T-helper 1 cell treated with Interleukin-12 subunit alpha and Interleukin-12 subunit beta and Interleukin-4 antibody, amounts not matched to agents 30 μg/mL and 1 μg/mL, for 36 hours (primary cell): ENCODE data around the gene RPAIN.

ENCODE experiments used
- H3K27ac Mint-ChIP-seq: one replicate; pipeline ENCODE4 v1.8.0; 2021; ENCODE audit warnings: mild to moderate bottlenecking, mixed read lengths
- H3K27me3 Mint-ChIP-seq: one replicate; pipeline ENCODE4 v1.8.0; 2021; ENCODE audit warnings: low read depth, mixed read lengths
- H3K36me3 Mint-ChIP-seq: one replicate; pipeline ENCODE4 v1.8.0; 2021; ENCODE audit warnings: low read depth, mixed read lengths
- H3K4me1 Mint-ChIP-seq: one replicate; pipeline ENCODE4 v1.8.0; 2021; ENCODE audit warnings: low read depth, mixed read lengths
- H3K4me3 Mint-ChIP-seq: one replicate; pipeline ENCODE4 v1.8.0; 2021; ENCODE audit warnings: mild to moderate bottlenecking, moderate library complexity, mixed read lengths
- H3K9me3 Mint-ChIP-seq: one replicate; pipeline ENCODE4 v1.8.0; 2021; ENCODE audit warnings: mixed read lengths

RPAIN gene, protein sequence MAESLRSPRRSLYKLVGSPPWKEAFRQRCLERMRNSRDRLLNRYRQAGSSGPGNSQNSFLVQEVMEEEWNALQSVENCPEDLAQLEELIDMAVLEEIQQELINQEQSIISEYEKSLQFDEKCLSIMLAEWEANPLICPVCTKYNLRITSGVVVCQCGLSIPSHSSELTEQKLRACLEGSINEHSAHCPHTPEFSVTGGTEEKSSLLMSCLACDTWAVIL

DNA sequence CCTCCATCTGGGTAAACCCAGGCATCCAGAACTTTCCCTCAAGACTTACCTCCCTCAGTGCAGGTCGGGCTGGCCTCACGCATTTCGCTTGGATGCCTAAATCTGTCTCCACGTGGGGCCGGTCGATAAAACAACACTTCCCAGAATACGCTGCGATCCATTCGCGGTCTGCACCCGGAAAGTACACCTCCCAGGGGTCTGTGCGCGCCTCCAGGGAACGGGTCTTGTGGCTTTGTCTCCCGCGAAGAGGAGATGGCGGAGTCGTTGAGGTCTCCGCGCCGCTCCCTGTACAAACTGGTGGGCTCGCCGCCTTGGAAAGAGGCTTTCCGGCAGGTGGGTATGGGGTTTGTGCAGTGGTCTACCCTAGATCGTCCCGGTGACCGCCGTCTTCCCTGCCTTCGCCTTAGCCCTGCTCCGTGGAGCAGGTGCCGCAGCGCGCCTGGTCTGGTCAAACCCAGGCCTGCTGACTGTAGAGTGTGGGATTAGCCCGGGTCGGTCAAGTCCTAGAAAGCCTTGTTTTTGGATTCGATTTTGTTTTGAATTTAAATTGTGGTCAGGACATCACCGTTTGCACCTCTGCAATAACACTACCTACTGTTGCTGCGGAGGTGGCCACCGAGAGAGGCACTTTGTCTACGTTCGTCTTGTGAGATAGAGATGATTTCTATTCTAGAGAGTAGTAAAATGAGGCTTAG lies at the start of gene RPAIN:
RPAIN (plus strand) TSS at position 224 of the 695 bp plus-strand sequence; CDS start at position 253, 29 bp downstream.
- H3K9me3 Mint-ChIP-seq, result no peaks in the 10 kb centered on the region
- peak within 1 kb of the TSS; percentile 96 for H3K4me3 Mint-ChIP-seq
- H3K27ac Mint-ChIP-seq, result peak within 1 kb of the TSS; percentile 98
- H3K27me3 Mint-ChIP-seq, result no peaks in the 10 kb centered on the region
- H3K36me3 Mint-ChIP-seq, result peaks cover 24% of the 10 kb centered on the region
- H3K4me1 Mint-ChIP-seq, result peaks cover 27% of the 10 kb centered on the region

DNA sequence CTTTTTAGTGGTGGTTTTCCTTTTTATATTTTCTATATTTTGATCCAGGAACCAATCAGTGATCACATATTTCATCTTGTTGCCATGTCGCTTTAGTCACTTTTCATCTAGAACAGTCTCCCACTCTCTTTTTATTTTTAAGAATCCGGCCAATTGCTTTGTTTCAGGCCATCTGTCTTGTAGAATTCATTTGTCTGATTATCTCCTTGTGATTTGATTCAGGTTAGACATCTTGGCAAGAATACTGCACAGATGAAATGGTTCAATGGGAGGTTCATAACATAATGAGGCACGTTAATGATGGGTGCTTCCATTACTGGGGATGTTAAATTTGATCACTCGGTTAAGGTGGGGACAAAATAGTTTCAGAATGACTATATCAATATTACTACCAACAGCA lies 49.6 kb upstream of the RPAIN start:
- Mint-ChIP-seq H3K9me3 (no peaks in the 10 kb centered on the region), H3K27me3 (no peaks in the 10 kb centered on the region), H3K4me1 (no peaks in the 10 kb centered on the region), H3K36me3 (peaks cover 32% of the 10 kb centered on the region), H3K4me3 (no peak overlapping the region), H3K27ac (no peak overlapping the region)

DNA sequence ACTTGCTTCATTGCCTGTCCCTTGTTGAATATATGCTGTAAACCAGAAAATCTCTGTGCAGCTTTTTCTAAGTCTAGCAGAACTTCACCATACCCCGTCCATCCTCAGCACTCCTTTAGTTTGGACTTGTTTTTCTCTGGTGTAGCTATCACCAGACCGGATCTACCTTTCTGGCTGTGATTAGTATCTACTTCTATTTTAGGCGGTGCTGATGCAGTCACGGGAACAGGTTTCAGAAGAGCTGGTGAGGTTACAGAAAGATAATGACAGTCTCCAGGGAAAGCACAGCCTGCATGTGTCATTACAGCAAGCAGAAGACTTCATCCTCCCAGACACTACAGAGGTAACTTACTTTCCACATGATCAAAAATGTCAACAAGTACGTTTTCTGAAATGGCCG lies 46.9 kb upstream of the RPAIN start:
- no peak overlapping the region for H3K4me3 Mint-ChIP-seq
- H3K36me3 Mint-ChIP-seq, result peaks cover 36% of the 10 kb centered on the region
- no peaks in the 10 kb centered on the region for H3K9me3 Mint-ChIP-seq
- no peaks in the 10 kb centered on the region for H3K4me1 Mint-ChIP-seq
- H3K27me3 Mint-ChIP-seq, result no peaks in the 10 kb centered on the region
- H3K27ac Mint-ChIP-seq, result no peak overlapping the region

DNA sequence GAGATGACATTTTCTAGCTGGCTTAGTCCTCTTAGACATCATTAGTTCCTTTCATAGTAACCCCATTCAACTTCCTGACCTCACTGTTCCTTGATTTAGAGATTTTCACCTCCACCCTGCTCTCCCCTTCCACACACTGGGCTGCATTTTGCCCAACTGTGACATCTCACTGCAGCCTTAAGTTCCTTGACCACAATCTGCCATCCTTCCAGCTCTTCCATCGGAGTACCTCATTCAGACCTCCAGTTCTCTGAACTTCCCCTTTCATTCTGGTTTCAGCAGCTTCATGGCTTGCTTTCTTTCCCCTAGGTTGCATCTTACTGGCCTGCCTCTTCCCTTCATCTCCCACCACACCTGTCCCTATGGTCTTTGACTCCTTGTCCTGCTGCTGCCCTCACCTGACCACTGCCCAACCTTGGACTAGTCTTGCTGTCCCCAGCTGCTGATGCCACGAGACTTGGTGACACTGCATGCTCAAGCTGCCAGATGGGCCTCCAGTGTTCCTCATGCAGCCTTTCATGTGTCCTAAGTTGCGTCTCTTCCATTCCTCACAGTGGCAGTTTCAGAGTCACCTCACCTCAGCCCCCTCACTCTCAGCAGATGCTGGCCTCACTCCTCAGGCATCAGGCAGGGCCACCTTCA lies 41.3 kb upstream of the RPAIN start:
- H3K4me1 Mint-ChIP-seq, result no peaks in the 10 kb centered on the region
- peaks cover 46% of the 10 kb centered on the region for H3K36me3 Mint-ChIP-seq
- H3K27me3 Mint-ChIP-seq, result no peaks in the 10 kb centered on the region
- H3K4me3 Mint-ChIP-seq, result no peak overlapping the region
- no peak overlapping the region for H3K27ac Mint-ChIP-seq
- no peaks in the 10 kb centered on the region for H3K9me3 Mint-ChIP-seq

DNA sequence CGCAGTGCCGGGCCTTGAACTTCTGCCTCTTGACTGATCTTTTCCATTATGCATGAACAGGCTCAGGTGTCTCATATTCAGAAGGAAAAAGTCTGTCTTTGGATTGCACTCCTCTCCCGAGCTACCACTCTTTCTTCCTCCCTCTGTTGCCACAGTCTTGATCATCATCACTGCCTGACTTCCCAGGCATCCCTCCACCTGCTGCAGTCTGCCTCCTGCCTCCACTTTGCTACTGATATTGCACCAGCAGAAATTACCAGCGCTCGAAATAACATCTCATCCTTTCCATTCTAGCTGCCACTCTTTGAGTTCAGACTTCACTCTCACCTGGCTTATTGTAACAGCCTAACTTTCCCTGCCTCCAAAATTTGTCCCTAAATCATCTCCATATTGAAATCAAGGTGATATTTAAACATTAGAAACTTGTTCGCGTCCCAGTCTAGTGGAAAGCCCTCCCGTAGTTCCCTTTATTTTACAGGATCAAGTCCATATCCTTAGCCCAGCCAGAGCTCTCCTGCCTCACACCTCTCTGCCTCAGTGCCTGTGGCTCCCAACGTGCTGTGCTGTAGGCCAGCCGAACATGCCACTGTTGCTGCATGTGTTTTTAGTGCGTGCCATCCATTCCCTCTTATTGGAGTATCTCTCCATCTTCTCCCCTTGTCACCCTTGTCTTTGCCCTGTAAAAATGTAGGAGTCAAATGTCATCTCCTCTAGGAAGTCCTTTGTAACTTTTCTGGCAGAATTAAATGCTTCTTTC lies 40.5 kb upstream of the RPAIN start:
- Mint-ChIP-seq H3K36me3 (peaks cover 47% of the 10 kb centered on the region), H3K27ac (no peak overlapping the region), H3K9me3 (no peaks in the 10 kb centered on the region), H3K4me1 (no peaks in the 10 kb centered on the region), H3K27me3 (no peaks in the 10 kb centered on the region), H3K4me3 (no peak overlapping the region)

DNA sequence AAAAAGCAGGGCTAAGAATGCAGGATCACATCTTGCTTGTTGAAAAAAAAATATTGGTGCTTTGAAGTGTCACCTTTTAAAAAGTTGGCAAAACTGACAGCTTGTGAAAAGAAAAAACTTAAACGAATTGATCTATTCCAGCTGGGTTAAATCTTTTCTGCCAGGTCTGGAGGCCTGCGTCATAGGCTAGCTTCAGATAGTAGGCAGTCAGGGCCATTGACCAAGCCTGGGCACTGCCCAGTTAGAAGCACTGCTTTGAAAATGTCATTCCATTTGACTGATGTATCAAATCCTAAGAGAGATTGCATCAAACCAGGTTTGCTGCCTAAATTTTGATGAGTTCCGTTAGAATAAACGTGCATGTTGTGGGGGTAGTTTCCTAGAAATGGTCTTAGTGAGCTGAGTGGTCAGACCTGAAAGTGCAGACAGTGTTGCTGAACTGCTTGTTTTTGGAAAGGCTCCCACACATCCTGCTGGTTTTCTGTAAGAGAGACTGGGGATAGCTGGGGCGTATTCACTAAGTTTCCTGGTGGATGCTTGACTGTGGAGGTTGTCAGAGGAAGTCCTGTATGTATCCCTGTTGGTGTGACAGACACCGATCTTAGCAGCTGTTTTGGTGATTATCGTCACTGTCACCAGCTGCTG lies 39.4 kb upstream of the RPAIN start:
- Mint-ChIP-seq H3K36me3 (peaks cover 47% of the 10 kb centered on the region), H3K27me3 (no peaks in the 10 kb centered on the region), H3K4me3 (no peak overlapping the region), H3K9me3 (no peaks in the 10 kb centered on the region), H3K27ac (no peak overlapping the region), H3K4me1 (no peaks in the 10 kb centered on the region)

DNA sequence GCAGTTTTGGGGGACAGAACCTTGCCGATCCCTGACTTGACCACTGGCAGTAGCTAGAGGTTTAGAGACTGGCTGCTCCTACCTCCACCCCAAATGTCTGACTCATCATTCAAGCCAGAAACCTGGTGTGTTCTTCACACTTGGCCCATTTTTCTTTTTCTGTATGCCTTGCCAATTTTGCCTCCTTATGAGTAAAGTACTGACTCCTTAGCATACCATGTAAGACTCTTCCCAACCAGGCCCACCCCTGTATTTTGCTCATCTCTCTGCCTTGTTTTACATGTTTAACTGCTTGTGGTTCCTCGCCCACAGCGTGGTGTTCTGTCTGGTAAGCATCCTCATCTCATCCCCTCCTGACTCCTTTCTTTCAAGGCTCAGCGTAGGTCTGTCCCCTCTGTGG lies 38.4 kb upstream of the RPAIN start:
- Mint-ChIP-seq H3K36me3 (peaks cover 50% of the 10 kb centered on the region), H3K27ac (peak overlapping the region; percentile 8), H3K27me3 (no peaks in the 10 kb centered on the region), H3K4me3 (no peak overlapping the region), H3K4me1 (no peaks in the 10 kb centered on the region), H3K9me3 (no peaks in the 10 kb centered on the region)

DNA sequence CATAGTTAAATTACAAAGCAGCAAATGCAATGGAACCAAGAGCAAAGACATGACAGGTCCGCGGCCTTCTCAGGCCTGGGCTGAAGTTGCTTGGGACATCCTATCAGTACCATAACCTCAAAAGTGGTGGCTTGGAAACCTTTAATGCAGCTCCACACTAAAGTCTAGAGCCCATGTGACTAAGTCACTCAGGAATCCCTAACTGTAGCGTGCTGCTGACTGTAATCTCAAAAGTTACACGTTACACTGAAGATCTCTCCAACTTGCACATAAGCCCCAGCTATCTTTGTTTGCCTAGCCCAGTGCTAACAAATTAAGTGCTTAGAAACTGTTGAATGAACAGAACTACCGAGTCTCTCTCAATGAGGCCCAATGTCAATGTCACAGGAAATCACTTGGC lies 28.3 kb upstream of the RPAIN start:
- no peak overlapping the region for H3K4me3 Mint-ChIP-seq
- no peaks in the 10 kb centered on the region for H3K27me3 Mint-ChIP-seq
- no peak overlapping the region for H3K27ac Mint-ChIP-seq
- peaks cover 7% of the 10 kb centered on the region for H3K4me1 Mint-ChIP-seq
- H3K9me3 Mint-ChIP-seq, result no peaks in the 10 kb centered on the region
- H3K36me3 Mint-ChIP-seq, result peaks cover 50% of the 10 kb centered on the region

DNA sequence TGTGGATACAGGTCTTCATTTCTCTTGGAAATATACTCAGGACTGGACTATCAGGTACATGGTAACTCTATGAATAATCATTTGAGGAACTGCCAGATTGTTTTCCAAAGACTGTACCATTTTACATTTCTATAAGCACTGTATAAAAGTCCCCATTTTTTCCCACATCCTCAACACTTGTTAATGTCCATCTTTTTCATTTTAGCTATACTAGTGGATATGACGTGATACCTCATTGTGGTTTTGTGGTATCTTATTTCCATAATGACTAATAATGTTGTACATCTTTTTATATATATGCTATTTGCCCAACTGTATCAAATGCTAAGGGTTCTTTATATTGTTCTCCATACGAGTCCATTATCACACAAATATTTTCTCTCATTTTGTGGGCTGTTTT lies 23.4 kb upstream of the RPAIN start:
- no peaks in the 10 kb centered on the region for H3K4me1 Mint-ChIP-seq
- H3K27me3 Mint-ChIP-seq, result no peaks in the 10 kb centered on the region
- no peak overlapping the region for H3K27ac Mint-ChIP-seq
- no peaks in the 10 kb centered on the region for H3K9me3 Mint-ChIP-seq
- peaks cover 28% of the 10 kb centered on the region for H3K36me3 Mint-ChIP-seq
- no peak overlapping the region for H3K4me3 Mint-ChIP-seq

DNA sequence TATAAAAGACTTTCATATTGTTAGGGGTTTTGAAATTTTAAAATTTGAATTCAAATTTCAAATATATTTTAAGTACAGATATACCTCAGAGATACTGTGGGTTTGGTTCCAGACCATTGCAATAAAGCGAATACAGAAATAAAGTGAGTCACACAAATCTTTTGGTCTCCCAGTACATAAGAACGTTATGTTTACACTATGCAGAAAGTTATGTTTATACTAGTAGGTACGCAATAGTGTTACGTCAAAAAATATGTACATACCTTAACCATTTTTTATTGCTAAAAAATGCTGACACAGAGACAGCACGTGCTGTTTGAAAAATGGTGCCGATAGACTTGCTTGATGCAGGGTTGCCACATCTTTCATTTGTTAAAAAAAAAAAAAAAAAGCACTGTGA lies 20.2 kb upstream of the RPAIN start:
- Mint-ChIP-seq H3K4me3 (no peak overlapping the region), H3K27me3 (no peaks in the 10 kb centered on the region), H3K27ac (no peak overlapping the region), H3K36me3 (peaks cover 21% of the 10 kb centered on the region), H3K9me3 (no peaks in the 10 kb centered on the region), H3K4me1 (no peaks in the 10 kb centered on the region)

DNA sequence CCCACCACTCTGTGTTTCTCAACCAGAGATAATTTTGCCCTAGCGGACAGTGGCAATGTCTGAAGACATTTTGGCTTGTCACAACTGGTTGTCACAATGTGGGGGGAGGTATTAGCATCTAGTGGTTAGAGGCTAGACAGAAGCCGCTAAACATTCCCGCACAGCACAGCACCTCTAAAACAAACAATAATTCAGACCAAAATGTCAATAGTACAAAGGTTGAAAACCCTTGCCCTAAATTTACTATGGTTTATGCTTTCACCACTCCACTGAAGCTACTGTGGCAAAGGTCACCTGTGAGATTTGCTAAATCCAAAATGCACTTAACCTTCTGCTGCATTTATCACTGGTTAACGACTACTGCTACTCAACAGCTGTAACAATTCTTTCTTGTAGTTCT lies 14.6 kb upstream of the RPAIN start:
- Mint-ChIP-seq H3K36me3 (peaks cover 20% of the 10 kb centered on the region), H3K27me3 (no peaks in the 10 kb centered on the region), H3K27ac (no peak overlapping the region), H3K9me3 (no peaks in the 10 kb centered on the region), H3K4me3 (no peak overlapping the region), H3K4me1 (peaks cover 5% of the 10 kb centered on the region)

DNA sequence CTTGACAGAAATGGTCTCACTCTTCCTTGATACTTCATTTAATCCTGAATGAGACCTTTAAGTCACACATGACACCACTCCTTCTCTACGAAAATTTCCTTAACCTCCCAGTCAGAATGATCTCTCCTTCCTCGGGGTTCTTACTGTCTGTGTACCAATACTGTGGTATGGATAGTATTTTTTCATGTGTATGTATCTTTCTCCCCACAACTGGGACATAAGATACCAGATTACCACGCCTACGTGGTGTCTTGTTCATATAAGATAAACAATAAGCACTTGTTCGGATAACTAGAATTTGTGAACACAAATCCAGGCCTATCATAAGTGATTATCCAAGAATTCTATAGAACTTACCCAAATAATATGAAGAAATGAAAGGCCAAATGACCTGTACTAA lies 11.8 kb upstream of the RPAIN start:
- peaks cover 14% of the 10 kb centered on the region for H3K4me1 Mint-ChIP-seq
- no peaks in the 10 kb centered on the region for H3K9me3 Mint-ChIP-seq

DNA sequence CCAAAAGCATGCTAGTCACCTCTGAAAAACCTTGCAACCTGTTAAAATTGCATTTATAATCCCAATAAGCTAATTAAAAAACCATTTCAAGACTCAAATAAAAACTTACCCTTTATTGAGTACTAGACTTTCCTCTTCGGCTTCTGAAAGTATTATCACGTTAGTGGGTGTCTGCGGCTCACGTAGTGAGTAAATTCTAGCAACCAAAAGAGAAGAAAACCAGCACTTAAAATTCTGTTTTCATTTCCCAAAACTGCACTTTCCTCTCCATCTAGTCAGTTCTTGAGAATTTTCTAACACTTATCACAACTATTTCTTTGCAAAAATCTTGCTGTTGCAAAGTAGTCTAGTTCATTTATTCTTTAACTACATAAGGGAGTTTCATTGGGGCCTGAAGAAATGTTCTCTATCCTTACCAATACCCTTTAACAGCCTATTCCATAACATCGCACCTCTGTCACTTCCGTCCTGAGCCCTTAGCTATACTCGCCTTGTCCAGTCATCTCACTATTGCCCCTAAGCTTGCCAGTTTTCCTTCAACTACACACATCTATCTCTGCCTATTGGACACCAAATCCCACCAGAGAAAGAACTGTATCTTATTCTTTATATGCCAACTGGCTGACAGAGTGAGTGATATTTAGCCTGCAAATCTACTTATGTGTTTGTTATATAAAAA lies 9.2 kb upstream of the RPAIN start:
- peaks cover 14% of the 10 kb centered on the region for H3K4me1 Mint-ChIP-seq
- no peak overlapping the region for H3K4me3 Mint-ChIP-seq
- no peaks in the 10 kb centered on the region for H3K9me3 Mint-ChIP-seq
- H3K27me3 Mint-ChIP-seq, result no peaks in the 10 kb centered on the region
- H3K36me3 Mint-ChIP-seq, result peaks cover 34% of the 10 kb centered on the region
- no peak overlapping the region for H3K27ac Mint-ChIP-seq

More for the DNA sequence above, 11.8 kb upstream of the RPAIN start:
- Mint-ChIP-seq H3K4me3 (no peak overlapping the region), H3K27ac (no peak overlapping the region), H3K36me3 (peaks cover 32% of the 10 kb centered on the region), H3K27me3 (no peaks in the 10 kb centered on the region)

DNA sequence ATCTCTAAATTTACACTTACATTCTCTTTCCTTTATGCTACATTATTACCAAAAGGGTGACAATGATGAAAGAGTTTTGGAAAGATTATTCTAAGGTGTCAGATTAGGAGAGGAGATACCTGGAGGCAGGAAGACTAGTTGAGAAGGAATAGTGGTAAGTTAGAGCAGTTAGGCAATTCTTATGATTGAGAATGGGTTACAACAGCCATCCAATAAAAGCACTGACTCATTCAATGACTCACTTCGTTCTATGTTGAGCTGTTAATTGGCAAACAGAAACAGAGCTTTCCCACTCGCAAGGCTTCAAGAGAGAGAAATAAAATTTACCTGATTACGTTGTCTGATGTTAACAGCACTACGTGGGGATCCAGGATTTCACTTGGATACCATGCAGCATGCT lies 6.3 kb upstream of the RPAIN start:
- peaks cover 39% of the 10 kb centered on the region for H3K36me3 Mint-ChIP-seq
- H3K9me3 Mint-ChIP-seq, result no peaks in the 10 kb centered on the region
- H3K4me3 Mint-ChIP-seq, result no peak overlapping the region
- no peak overlapping the region for H3K27ac Mint-ChIP-seq
- no peaks in the 10 kb centered on the region for H3K27me3 Mint-ChIP-seq
- peaks cover 23% of the 10 kb centered on the region for H3K4me1 Mint-ChIP-seq
